PC-9 (cell line): Measurements from ENCODE around the gene RIOX2. TPM values are rescaled to one million over a fixed set of nuclear protein-coding genes. Genes with fewer than 3 reads are reported as not detected.

Experiments used
- Bru-seq: library from RNA; stranded (reverse); fragments of 400-500 nt; gene quantifications from one replicate; lab custom pipeline; 2021; lab: Mats Ljungman, UMichigan
- BruChase-seq, 2 experiments: library from RNA; stranded (reverse); fragments of 400-500 nt; gene quantifications; one replicate each; lab custom pipeline; 2021; lab: Mats Ljungman, UMichigan
- BruUV-seq: library from RNA; stranded (reverse); fragments of 400-500 nt; replicated peaks from 2 replicates; lab custom pipeline; 2021; lab: Mats Ljungman, UMichigan
- CTCF ChIA-PET: fragments of 300-600 bp; sonication (Branson Sonifier 250); formaldehyde crosslinking; loops from one replicate; lab custom pipeline; 2022; ENCODE audit warnings: antibody characterized with exemption; lab: Charles Lee
- POLR2A ChIA-PET: fragments of 300-600 bp; sonication (Branson Sonifier 250); formaldehyde crosslinking; loops from one replicate; lab custom pipeline; 2022; ENCODE audit warnings: antibody characterized with exemption; ENCODE audit not compliant: unreplicated experiment; lab: Charles Lee
- DNase-seq, 2 experiments: peaks; one replicate each; pipeline versions ENCODE4 v3.0.0 to v3.0.0-alpha.2; 2015 to 2022; ENCODE audit warnings: mixed read lengths in 1 of 2
- H2AFZ ChIP-seq: fragments of 200-600 bp; sonication (generic); 2 replicates; pipeline ENCODE4 v1.8.1; 2017; ENCODE audit warnings: antibody characterized with exemption
- H3F3A ChIP-seq: fragments of 200-600 bp; sonication (generic); 2 replicates; pipeline ENCODE4 v1.8.1; 2017; ENCODE audit warnings: antibody characterized with exemption, mild to moderate bottlenecking, low read depth; ENCODE audit not compliant: insufficient read depth
- H3K27ac ChIP-seq: fragments of 200-600 bp; sonication (generic); 2 replicates; pipeline ENCODE4 v1.6.1; 2016; ENCODE audit warnings: mixed run types
- H3K27me3 ChIP-seq: fragments of 200-600 bp; sonication (generic); 2 replicates; pipeline ENCODE4 v1.6.1; 2016; ENCODE audit warnings: low read depth, mixed run types; ENCODE audit not compliant: insufficient read depth
- H3K36me3 ChIP-seq: fragments of 200-600 bp; sonication (generic); 2 replicates; pipeline ENCODE4 v1.6.1; 2016; ENCODE audit warnings: low read depth, mixed run types
- H3K4me1 ChIP-seq: fragments of 200-600 bp; sonication (generic); replicated peaks from 2 replicates; pipeline ENCODE4 v1.6.1; 2016; ENCODE audit warnings: mixed run types; ENCODE audit not compliant: insufficient read depth
- H3K4me2 ChIP-seq: fragments of 200-600 bp; sonication (generic); 2 replicates; pipeline ENCODE4 v1.6.1; 2017; ENCODE audit warnings: mixed run types
- H3K4me3 ChIP-seq: fragments of 200-600 bp; sonication (generic); 2 replicates; pipeline ENCODE4 v1.6.1; 2016; ENCODE audit warnings: mixed run types
- H3K79me2 ChIP-seq: fragments of 200-600 bp; sonication (generic); 2 replicates; pipeline ENCODE4 v1.6.1; 2017; ENCODE audit warnings: low read depth, mixed run types
- H3K9me2 ChIP-seq: fragments of 200-600 bp; sonication (generic); 2 replicates; pipeline ENCODE4 v1.8.1; 2017; ENCODE audit warnings: mild to moderate bottlenecking; ENCODE audit not compliant: insufficient read depth
- H3K9me3 ChIP-seq: fragments of 200-600 bp; sonication (generic); 2 replicates; pipeline ENCODE4 v1.8.1; 2016; ENCODE audit warnings: low read depth; ENCODE audit not compliant: insufficient read depth
- H4K20me1 ChIP-seq: fragments of 200-600 bp; sonication (generic); 2 replicates; pipeline ENCODE4 v1.8.1; 2017; ENCODE audit not compliant: insufficient read depth
- EZH2 ChIP-seq: fragments of 200-600 bp; sonication (generic); IDR thresholded peaks from 2 replicates; pipeline ENCODE4 v1.8.0; 2017; ENCODE audit warnings: antibody characterized with exemption, low read depth
- intact Hi-C: fragments of 100-400 bp; cut with micrococcal nuclease; formaldehyde crosslinking; loops from one replicate; pipeline ENCODE4 v1.10.0; 2022; ENCODE audit not compliant: unreplicated experiment
- long read RNA-seq: library from polyadenylated mRNA; stranded (forward); transcript quantifications from one replicate; pipeline ENCODE4 v2.0.0, GENCODE V29; 2022
- total RNA-seq: library from RNA; stranded (reverse); gene quantifications from 2 replicates; pipeline ENCODE4 v1.2.3, GENCODE V29; 2021
- TF ChIP-seq, protein P1 (sequence below): fragments of 200-600 bp; sonication (generic); conservative IDR thresholded peaks from 2 replicates; pipeline ENCODE4 v1.6.1; 2017; ENCODE audit warnings: mixed run types, antibody characterized with exemption, mild to moderate bottlenecking, moderate library complexity

Gene RIOX2
- 28.3 and 33.1 TPM in 2 replicates for total RNA-seq
- Bru-seq, nascent RNA = percentile 82 among the genes with signal in this experiment
- BruChase-seq, experiment 1, labeled RNA remaining after a 2-hour chase = percentile 81 among the genes with signal in this experiment
- BruChase-seq, experiment 2, labeled RNA remaining after a 6-hour chase = percentile 80 among the genes with signal in this experiment
- long read RNA-seq, transcript RIOX2-203 (10 exons, 2,341 nt) = major isoform, 18 of 54 reads
- long read RNA-seq, partial matches to known transcripts = 15 of 54 reads
- long read RNA-seq, other reads (novel, unspliced or antisense) = 21 of 54 reads

DNA sequence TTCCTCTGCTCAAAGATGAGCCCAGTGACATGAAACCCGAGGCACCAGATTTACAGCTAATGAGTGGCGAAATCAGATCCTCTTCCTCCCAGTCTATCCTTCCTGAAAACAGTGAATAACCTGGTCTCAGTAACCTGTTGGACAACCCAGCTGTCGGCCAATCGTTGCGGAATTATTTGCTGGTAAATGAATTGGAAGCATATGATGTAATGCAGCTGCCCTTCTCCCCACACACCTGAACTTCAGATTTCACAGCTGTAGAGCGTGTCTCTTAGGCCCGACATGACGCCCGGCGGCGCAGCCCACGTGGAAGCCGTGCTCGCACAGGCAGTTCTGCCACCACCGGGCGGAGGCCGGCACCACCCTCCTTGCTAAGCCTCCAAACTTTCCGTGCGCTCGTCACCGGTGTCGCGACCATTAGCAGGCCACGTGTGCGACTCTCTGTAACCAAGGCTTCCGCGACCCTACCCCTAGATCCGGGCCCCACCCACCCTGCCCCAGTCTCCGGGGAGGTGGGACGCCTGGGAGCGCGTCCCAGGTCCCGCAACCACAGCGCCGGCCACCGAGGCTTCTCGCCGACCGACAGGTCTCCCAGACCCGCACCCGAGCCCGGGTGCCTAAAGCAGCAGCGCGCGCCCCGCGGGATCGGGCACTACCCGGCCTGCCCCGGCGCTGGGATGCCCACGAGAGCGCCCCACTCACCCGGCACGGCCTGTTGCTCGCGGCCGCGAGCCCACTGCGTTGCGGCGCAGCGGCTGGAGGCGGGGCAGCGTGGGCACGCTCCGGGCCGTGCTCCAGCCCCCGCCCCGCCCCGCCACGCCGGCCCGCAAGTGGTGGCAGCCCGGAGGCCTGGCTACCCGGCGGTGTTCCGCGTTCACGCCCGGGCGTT lies at the start of gene RIOX2:
Gene RIOX2 (minus strand): TSS at position 753 of the 889 bp plus-strand sequence. CDS start 4,838 bp downstream, outside the sequence.
- POLR2A ChIA-PET = interaction anchor here (0.8 to 0.9 kb wide), 2 partner anchors 19 to 150 kb away, joined by 3 to 7 read pairs; partner anchors contain the start of gene CRYBG3
- H3K36me3 ChIP-seq = peaks cover 12% of the 10 kb centered on the region; the same call in 1 of the 2 replicates
- no peaks in the 10 kb centered on the region for H3K27me3 ChIP-seq
- peaks cover 46% of the 10 kb centered on the region for H3K79me2 ChIP-seq
- peaks cover 10% of the 10 kb centered on the region; the same call in 1 of the 2 replicates for H4K20me1 ChIP-seq
- peak within 1 kb of the TSS; percentile 97 for H3K4me2 ChIP-seq
- CTCF ChIA-PET = interaction anchor here (0.7 kb wide), 1 partner anchor 150 kb away, joined by 3 read pairs; the partner anchor contains the start of gene CRYBG3
- no peaks in the 10 kb centered on the region for H3K9me3 ChIP-seq
- peak within 1 kb of the TSS; percentile 60 for H2AFZ ChIP-seq
- TSS peak; percentile 63 for BruUV-seq
- TF ChIP-seq, protein P1, sequence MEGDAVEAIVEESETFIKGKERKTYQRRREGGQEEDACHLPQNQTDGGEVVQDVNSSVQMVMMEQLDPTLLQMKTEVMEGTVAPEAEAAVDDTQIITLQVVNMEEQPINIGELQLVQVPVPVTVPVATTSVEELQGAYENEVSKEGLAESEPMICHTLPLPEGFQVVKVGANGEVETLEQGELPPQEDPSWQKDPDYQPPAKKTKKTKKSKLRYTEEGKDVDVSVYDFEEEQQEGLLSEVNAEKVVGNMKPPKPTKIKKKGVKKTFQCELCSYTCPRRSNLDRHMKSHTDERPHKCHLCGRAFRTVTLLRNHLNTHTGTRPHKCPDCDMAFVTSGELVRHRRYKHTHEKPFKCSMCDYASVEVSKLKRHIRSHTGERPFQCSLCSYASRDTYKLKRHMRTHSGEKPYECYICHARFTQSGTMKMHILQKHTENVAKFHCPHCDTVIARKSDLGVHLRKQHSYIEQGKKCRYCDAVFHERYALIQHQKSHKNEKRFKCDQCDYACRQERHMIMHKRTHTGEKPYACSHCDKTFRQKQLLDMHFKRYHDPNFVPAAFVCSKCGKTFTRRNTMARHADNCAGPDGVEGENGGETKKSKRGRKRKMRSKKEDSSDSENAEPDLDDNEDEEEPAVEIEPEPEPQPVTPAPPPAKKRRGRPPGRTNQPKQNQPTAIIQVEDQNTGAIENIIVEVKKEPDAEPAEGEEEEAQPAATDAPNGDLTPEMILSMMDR = no peak
- TF ChIP-seq EZH2 = no peak
- H3K27ac ChIP-seq = peak within 1 kb of the TSS; percentile 67
- peaks cover 32% of the 10 kb centered on the region for H3F3A ChIP-seq
- H3K9me2 ChIP-seq = no peaks in the 10 kb centered on the region
- DNase-seq = peak; percentile 86 to 99
- intact Hi-C loops = loop anchor here (1.0 to 10.0 kb wide), 6 partner anchors 19 to 930 kb away; partner anchors contain the start of genes ARL6, CRYBG3 and DCBLD2
- H3K4me3 ChIP-seq = peak within 1 kb of the TSS; percentile 71
- peaks cover 33% of the 10 kb centered on the region for H3K4me1 ChIP-seq

DNA sequence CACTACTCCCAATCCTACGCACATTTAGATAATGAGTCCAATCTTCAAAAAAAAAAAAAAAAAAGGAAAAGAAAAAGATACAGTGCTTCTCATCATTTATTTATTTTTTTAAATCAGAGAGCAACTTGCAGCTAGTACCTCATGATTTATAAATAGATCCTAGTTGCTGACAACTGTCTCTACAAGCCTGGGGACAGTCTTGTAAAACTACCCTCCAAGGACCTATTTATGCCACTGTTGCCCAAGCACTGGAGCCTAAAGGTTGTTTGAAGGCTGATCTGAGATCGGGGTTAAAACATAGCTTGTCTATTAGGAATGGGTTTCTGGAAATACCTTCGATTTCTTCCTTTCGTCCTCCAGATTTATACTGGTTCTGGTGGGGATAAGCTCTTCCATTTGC lies 48.2 kb upstream of the RIOX2 start:
- ChIA-PET POLR2A (no interaction called here), CTCF (no interaction called here)
- TF ChIP-seq EZH2 = no peak
- TF ChIP-seq, protein P1 = no peak
- H3K36me3 ChIP-seq = no peaks in the 10 kb centered on the region
- no peaks in the 10 kb centered on the region for H3K9me2 ChIP-seq
- H3K4me3 ChIP-seq = no peak overlapping the region
- H3K27ac ChIP-seq = no peak overlapping the region
- no peaks in the 10 kb centered on the region for H4K20me1 ChIP-seq
- DNase-seq = no peak
- no peak overlapping the region for H2AFZ ChIP-seq
- BruUV-seq = no TSS peak
- H3F3A ChIP-seq = no peaks in the 10 kb centered on the region
- no peaks in the 10 kb centered on the region for H3K9me3 ChIP-seq
- peaks cover 6% of the 10 kb centered on the region; the same call in 1 of the 2 replicates for H3K4me1 ChIP-seq
- no peaks in the 10 kb centered on the region for H3K27me3 ChIP-seq
- no peak overlapping the region for H3K4me2 ChIP-seq
- intact Hi-C loops = loop anchor here (5.0 kb wide), 2 partner anchors 68 to 138 kb away; no protein-coding TSS in a partner anchor
- no peaks in the 10 kb centered on the region for H3K79me2 ChIP-seq

DNA sequence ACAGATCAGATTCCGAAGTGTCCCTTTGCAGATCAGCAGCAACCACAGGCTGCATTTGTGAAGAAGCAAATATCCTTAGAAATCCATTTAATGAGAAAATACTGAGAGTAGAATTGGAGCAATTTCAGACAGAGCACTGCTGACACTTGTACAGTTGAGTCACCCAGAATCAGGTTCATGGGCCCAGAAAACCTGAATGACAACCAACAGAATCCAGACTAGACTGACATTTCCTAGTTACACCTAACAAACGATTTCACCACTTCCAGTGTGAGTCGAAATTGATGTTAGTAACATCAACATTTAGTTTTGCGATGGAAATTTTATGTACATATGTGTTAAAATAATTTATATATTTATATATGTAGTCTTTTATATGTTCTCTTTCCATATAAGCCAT lies 46.1 kb upstream of the RIOX2 start:
- H3K9me3 ChIP-seq = no peaks in the 10 kb centered on the region
- no peak for TF ChIP-seq EZH2
- TF ChIP-seq, protein P1 = no peak
- BruUV-seq = no TSS peak
- peaks cover 12% of the 10 kb centered on the region for H3F3A ChIP-seq
- no peaks in the 10 kb centered on the region for H3K79me2 ChIP-seq
- intact Hi-C loops = no loop called here
- H3K9me2 ChIP-seq = no peaks in the 10 kb centered on the region
- ChIA-PET CTCF (no interaction called here), POLR2A (no interaction called here)
- H3K4me1 ChIP-seq = peaks cover 22% of the 10 kb centered on the region
- no peak overlapping the region for H3K4me3 ChIP-seq
- H3K4me2 ChIP-seq = no peak overlapping the region
- no peak overlapping the region for H2AFZ ChIP-seq
- no peaks in the 10 kb centered on the region for H4K20me1 ChIP-seq
- H3K36me3 ChIP-seq = no peaks in the 10 kb centered on the region
- H3K27me3 ChIP-seq = no peaks in the 10 kb centered on the region
- no peak for DNase-seq
- H3K27ac ChIP-seq = no peak overlapping the region
